HG03442 (cell line): ENCODE results near the gene DAAM2.

ENCODE experiments used
- ATAC-seq: cut with Tn5 transposase; IDR thresholded peaks from one replicate; pipeline ENCODE4 v1.9.1; 2021; ENCODE audit warnings: mild to moderate bottlenecking, moderate library complexity; ENCODE audit not compliant: unreplicated experiment

DAAM2 gene

GRCh38 chr6:39786649-39787048, 5.5 kb upstream of the DAAM2 start:
- no peak for ATAC-seq

GRCh38 chr6:39787322-39787721, 4.9 kb upstream of the DAAM2 start:
- no peak for ATAC-seq

GRCh38 chr6:39790772-39791171, 1.4 kb upstream of the DAAM2 start:
- no peak for ATAC-seq

- no peak for ATAC-seq
Measured at GRCh38 chr6:39791311-39791710, 865 bp upstream of the DAAM2 start.

- ATAC-seq, result no peak
Measured at GRCh38 chr6:39792540-39793450, 619 bp downstream of the DAAM2 start.

GRCh38 chr6:39793516-39793915, 1.3 kb downstream of the DAAM2 start:
- no peak for ATAC-seq

GRCh38 chr6:39794231-39794630, 2.1 kb downstream of the DAAM2 start:
- no peak for ATAC-seq

GRCh38 chr6:39797751-39798150, 5.6 kb downstream of the DAAM2 start:
- ATAC-seq, result no peak

- ATAC-seq, result no peak
Measured at GRCh38 chr6:39800034-39801032, 8.2 kb downstream of the DAAM2 start.

- ATAC-seq, result no peak
Measured at GRCh38 chr6:39801456-39802251, 9.5 kb downstream of the DAAM2 start.

GRCh38 chr6:39803872-39804271, 11.7 kb downstream of the DAAM2 start:
- no peak for ATAC-seq

- no peak for ATAC-seq
Measured at GRCh38 chr6:39804466-39805065, 12.4 kb downstream of the DAAM2 start.

- no peak for ATAC-seq
Measured at GRCh38 chr6:39806278-39806677, 14.1 kb downstream of the DAAM2 start.

GRCh38 chr6:39808346-39808745, 16.2 kb downstream of the DAAM2 start:
- no peak for ATAC-seq

GRCh38 chr6:39808964-39809363, 16.8 kb downstream of the DAAM2 start:
- ATAC-seq, result no peak

- ATAC-seq, result no peak
Measured at GRCh38 chr6:39811835-39812345, 19.7 kb downstream of the DAAM2 start.

- no peak for ATAC-seq
Measured at GRCh38 chr6:39812496-39812852, 20.3 kb downstream of the DAAM2 start.

- ATAC-seq, result peak; percentile 55
Measured at GRCh38 chr6:39812853-39813533, 20.8 kb downstream of the DAAM2 start.

- no peak for ATAC-seq
Measured at GRCh38 chr6:39814236-39814635, 22.1 kb downstream of the DAAM2 start.

- ATAC-seq, result no peak
Measured at GRCh38 chr6:39815356-39815755, 23.2 kb downstream of the DAAM2 start.
